AG10803 (cell line): Measurements from ENCODE around the gene VDR.
"Not testable (repeated sequence)": the region's sequence is repeated elsewhere in the genome, so short reads cannot be mapped to it uniquely, and the experiment has no call there.

Source experiments
- DNase-seq: peaks from one replicate; pipeline ENCODE4 v3.0.0; 2010; ENCODE audit warnings: low read depth
- H3K4me3 ChIP-seq: 2 replicates; pipeline ENCODE4 v1.5.1; 2011; ENCODE audit warnings: mild to moderate bottlenecking, low read length, control low read depth
- TF ChIP-seq, protein P1 (sequence below): conservative IDR thresholded peaks from 2 replicates; pipeline ENCODE4 v1.5.1; 2011; ENCODE audit warnings: mild to moderate bottlenecking, low read length, control low read depth, inconsistent platforms

VDR gene

DNA sequence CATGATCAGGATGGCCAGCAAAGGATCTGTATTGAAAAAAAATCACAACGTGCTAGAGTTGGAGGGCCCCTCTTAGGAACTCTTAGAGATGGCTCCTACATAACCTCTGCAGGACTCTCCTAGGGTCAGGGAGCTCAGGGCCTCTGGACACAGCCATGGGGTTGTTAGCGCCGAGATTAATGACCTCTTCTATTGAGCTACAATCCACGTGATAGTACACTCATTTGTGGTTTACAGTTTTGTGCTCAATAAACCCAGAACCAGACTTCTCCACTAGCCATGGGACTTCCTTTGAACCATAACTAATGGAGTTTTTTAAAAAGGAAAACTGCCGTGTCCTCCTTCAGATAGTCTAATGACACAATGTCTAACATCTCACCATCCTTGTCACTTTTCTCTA is 55.5 kb downstream of the VDR start:
- no peak overlapping the region for H3K4me3 ChIP-seq
- no peak for DNase-seq
- TF ChIP-seq, protein P1, sequence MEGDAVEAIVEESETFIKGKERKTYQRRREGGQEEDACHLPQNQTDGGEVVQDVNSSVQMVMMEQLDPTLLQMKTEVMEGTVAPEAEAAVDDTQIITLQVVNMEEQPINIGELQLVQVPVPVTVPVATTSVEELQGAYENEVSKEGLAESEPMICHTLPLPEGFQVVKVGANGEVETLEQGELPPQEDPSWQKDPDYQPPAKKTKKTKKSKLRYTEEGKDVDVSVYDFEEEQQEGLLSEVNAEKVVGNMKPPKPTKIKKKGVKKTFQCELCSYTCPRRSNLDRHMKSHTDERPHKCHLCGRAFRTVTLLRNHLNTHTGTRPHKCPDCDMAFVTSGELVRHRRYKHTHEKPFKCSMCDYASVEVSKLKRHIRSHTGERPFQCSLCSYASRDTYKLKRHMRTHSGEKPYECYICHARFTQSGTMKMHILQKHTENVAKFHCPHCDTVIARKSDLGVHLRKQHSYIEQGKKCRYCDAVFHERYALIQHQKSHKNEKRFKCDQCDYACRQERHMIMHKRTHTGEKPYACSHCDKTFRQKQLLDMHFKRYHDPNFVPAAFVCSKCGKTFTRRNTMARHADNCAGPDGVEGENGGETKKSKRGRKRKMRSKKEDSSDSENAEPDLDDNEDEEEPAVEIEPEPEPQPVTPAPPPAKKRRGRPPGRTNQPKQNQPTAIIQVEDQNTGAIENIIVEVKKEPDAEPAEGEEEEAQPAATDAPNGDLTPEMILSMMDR = no peak

DNA sequence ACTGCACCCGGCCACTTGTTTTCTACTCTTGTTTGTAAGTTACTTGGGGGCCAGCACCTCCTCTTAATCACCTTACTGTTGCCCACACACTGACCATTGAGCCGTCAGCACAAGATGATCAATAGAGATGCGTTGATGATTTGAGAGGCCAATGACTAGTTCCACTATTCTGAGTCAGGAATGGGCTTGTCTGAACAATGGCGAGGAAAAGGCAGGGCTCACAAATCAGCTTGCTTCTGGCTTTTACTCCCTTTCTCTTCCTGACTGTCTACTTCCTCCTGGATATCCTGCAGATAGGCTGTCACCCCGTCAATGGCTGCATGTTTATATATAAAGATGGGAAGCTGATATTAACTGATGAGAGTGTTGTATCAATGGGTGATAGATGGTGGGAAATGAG is 55.9 kb downstream of the VDR start:
- H3K4me3 ChIP-seq = no peak overlapping the region
- DNase-seq = no peak
- TF ChIP-seq, protein P1 = no peak

DNA sequence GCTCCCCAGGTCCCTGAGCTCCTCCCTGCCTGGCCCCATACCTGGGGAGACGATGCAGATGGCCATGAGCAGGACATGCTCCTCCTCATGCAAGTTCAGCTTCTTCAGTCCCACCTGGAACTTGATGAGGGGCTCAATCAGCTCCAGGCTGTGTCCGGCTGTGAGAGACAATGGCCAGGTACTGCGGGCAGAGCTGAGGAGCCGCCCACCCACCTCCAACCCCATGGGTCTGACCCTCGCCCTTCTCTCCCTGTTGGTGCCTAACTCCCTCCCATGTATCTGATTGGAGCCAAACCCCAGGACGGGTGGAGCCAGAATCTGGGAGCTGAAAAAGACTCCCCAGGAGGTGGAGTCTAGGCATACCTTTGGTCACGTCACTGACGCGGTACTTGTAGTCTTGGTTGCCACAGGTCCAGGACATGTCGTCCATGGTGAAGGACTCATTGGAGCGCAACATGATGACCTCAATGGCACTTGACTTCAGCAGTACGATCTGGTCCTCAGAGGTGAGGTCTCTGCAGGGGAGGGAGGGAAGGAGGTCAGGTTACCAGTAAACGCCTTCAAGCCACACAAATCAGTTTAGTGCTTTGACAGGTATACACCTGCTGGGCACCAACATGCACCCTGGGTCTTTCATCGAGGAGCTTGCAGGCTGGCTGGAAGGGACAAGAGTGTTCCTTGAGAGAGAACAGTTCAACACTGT is 58.3 kb downstream of the VDR start:
- H3K4me3 ChIP-seq = no peak overlapping the region
- TF ChIP-seq, protein P1 = no peak
- DNase-seq = no peak

DNA sequence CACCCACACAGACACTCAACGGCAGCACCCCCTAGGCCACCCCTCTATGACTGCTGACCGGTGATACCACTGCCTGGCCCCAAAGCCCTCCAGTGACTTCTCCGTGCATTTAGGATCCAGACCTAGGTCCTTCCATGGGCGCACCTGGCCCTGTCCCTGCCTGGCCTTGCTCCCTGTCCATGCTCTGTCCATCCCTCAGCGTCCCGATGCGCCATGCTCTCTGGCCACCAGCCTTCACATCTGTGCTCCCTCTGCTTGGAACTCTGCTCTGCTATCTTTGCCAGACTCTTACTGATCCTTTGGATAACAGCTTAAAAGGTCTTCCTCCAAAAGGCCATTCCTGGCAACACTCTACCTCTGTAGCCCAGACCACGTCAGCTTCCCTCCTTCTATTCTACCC is 59.7 kb downstream of the VDR start:
- DNase-seq = no peak
- no peak overlapping the region for H3K4me3 ChIP-seq
- TF ChIP-seq, protein P1 = no peak

DNA sequence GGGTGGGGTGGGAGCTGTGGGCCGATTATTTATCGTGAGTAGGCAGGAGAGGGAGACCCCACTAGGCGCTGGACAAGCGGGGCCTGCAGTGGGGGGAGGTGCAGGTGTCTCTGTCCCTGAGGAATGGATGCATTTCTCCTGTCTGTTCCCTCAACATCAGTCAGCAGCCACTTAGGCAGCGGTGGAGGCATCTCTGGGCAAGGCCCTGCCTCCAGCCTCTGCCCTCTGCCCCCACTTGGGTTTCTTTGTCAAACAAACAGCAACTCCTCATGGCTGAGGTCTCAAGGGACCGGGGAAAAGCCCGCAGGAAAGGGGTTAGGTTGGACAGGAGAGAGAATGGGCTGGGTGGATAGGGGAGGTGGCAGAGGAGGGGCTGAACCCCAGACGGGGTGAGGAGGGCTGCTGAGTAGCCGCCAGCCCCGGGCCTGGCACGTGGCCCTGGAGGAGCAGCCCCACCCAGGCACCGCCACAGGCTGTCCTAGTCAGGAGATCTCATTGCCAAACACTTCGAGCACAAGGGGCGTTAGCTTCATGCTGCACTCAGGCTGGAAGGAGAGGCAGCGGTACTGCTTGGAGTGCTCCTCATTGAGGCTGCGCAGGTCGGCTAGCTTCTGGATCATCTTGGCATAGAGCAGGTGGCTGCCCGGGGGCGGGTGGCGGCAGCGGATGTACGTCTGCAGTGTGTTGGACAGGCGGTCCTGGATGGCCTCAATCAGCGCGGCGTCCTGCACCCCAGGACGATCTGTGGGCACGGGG is 60.4 kb downstream of the VDR start:
- TF ChIP-seq, protein P1 = no peak
- DNase-seq = no peak
- no peak overlapping the region for H3K4me3 ChIP-seq

DNA sequence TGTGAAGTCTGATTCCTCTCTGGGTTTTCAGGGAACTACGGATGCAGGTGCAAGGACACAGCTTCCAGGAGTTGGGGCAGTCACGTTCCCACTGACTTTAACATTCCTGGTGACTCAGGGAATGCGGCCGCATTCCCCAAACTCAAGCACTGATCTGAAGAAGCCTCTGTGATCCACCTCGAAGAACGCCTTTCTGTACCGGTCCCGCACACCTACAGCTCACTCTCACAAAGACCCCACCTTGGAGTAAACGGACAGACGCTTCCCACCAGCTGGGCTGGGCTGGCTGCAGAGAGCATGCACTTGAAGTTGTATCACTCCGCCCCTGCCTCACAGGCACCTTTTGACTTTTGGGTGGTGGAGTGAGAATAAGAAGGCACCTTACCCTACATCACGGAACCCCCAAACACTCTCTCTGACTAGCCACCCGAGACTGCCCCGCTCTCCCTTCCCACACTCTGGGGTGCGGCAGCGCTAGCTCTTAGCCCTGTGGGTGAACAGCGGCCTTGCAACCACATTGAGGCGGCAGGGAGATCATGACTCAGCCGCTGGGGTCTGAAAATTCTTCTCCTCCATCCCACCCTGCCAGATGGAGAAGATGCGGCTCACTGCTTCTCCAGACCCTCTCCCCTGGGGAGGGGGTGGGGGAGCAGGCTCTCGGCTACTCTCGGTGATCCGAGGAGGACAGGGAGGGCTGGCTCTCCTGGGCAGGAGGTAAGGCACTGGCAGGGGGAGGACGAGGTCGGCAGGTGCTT is 61.4 kb downstream of the VDR start:
- H3K4me3 ChIP-seq = no peak overlapping the region
- TF ChIP-seq, protein P1 = no peak
- DNase-seq = no peak

DNA sequence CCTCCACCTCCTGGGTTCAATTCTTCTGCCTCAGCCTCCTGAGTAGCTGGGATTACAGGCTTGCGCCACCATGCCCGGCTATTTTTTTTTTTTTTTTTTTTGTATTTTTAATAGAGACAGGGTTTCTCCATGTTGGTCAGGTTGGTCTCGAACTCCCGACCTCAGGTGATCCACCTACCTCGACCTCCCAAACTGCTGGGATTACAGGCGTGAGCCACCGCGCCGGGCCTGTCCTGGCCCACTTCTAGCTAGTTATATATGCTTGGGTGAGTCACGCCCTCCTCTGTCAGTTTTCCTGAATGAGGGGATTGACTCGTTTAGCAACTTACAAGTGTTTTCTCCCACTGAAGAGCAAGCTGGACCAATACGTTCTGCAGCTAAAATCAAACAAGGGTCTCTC is 62.3 kb downstream of the VDR start:
- DNase-seq, H3K4me3 ChIP-seq: not testable (repeated sequence)
